Left ventricle myocardium inferior (tissue), 1 donor: ENCODE data around the gene THSD4. TPM values are rescaled to one million over a fixed set of nuclear protein-coding genes. Genes with fewer than 3 reads are reported as not detected.

Experiments used
- DNase-seq: peaks from one replicate; pipeline ENCODE4 v3.0.0-alpha.2; 2020
- H3K27ac ChIP-seq: fragments of 200-600 bp; replicated peaks from 2 replicates; pipeline ENCODE4 v1.8.0; 2021
- H3K27me3 ChIP-seq: fragments of 200-600 bp; 2 replicates; pipeline ENCODE4 v1.8.0; 2021; ENCODE audit warnings: low read depth
- H3K36me3 ChIP-seq: fragments of 200-600 bp; 2 replicates; pipeline ENCODE4 v1.8.0; 2021
- H3K4me1 ChIP-seq: fragments of 200-600 bp; 2 replicates; pipeline ENCODE4 v1.8.0; 2021
- H3K4me3 ChIP-seq: fragments of 200-600 bp; 2 replicates; pipeline ENCODE4 v1.8.0; 2021; ENCODE audit warnings: mild to moderate bottlenecking, moderate library complexity
- H3K9me3 ChIP-seq: fragments of 200-600 bp; replicated peaks from 2 replicates; pipeline ENCODE4 v1.8.0; 2021
- CTCF ChIP-seq: fragments of 200-600 bp; IDR thresholded peaks from 2 replicates; pipeline ENCODE4 v1.8.0; 2021; ENCODE audit warnings: antibody characterized with exemption, mild to moderate bottlenecking, borderline replicate concordance
- intact Hi-C: fragments of 100-400 bp; cut with micrococcal nuclease; formaldehyde crosslinking; loops from one replicate; pipeline ENCODE4 v1.11.0; 2022
- total RNA-seq: library from RNA; stranded (reverse); fragmentation: NEBNext Ultra II Directional; extraction: Animal tissue kit (Norgen Biotek cat#: 25700); gene quantifications from one replicate; pipeline ENCODE4 v1.2.1, GENCODE V29; 2021
- donor health status: DM: no; HTN: yes; CAD: no; lungs with severe emphysema.

Gene THSD4
- total RNA-seq, 1 donor from 2014 or later: 95.8 TPM

GRCh38 chr15:71447328-71448250, 332.3 kb downstream of the THSD4 start:
- H3K9me3 ChIP-seq: no peaks in the 10 kb centered on the region
- no peaks in the 10 kb centered on the region for H3K27me3 ChIP-seq
- no peak for TF ChIP-seq CTCF
- no peak for DNase-seq
- peaks cover 62% of the 10 kb centered on the region for H3K4me1 ChIP-seq
- intact Hi-C loops: loop anchor here (5.0 to 10.0 kb wide), 2 partner anchors 285 to 357 kb away; no protein-coding TSS in a partner anchor
- H3K27ac ChIP-seq: peak overlapping the region; percentile 89
- no peak overlapping the region for H3K4me3 ChIP-seq
- no peaks in the 10 kb centered on the region for H3K36me3 ChIP-seq

DNA sequence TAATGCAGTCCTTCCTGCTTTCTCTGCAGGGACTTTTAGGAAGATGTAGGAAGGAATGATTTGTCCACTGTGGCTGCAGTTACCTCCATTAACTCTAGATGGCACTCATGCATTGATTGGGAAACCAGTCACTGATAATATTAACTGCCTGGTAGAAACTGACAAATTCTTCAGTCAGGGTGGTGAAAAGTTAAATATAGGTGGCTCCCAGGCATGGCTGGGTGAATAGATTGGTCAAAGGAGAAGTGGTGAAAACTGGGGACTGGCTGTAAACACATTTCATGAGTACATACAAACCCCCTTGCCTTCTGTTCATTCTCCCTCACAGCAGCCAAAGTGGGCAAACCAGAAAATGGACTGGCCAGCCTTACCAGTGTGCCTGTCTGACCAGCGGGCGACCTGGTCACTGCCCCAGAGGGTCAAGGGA, 333.4 kb downstream of the THSD4 start:
- DNase-seq: no peak
- Histone ChIP-seq H3K36me3 (no peaks in the 10 kb centered on the region), H3K4me3 (no peak overlapping the region), H3K27ac (peak overlapping the region; percentile 89), H3K9me3 (no peaks in the 10 kb centered on the region), H3K4me1 (peaks cover 58% of the 10 kb centered on the region), H3K27me3 (no peaks in the 10 kb centered on the region)
- peak; percentile 96 for TF ChIP-seq CTCF
- intact Hi-C loops: loop anchor here (5.0 to 10.0 kb wide), 2 partner anchors 284 to 356 kb away; no protein-coding TSS in a partner anchor

DNA sequence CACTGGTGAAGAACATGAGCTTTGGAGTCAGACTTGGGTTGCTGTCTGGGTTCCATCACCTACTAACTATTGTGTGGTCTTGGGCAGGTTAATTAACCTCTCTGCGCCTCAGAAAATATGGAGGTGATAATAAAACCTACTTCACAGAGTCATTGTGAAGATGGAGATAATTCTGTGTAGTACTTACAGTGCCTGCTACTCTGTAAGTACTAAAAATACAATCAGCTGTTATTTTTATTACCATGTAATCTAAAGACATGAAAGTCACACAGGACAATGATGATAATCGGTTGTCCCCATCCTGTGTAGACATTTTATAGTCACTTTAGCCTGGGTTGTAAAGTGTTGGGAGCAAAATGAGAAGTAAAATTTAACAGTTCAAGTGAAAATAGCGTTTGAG, 334.1 kb downstream of the THSD4 start:
- no peak for DNase-seq
- no peak for TF ChIP-seq CTCF
- intact Hi-C loops: loop anchor here (5.0 to 10.0 kb wide), 2 partner anchors 283 to 355 kb away; no protein-coding TSS in a partner anchor
- H3K4me3 ChIP-seq: no peak overlapping the region
- no peaks in the 10 kb centered on the region for H3K27me3 ChIP-seq
- peak overlapping the region; percentile 89 for H3K27ac ChIP-seq
- peaks cover 57% of the 10 kb centered on the region for H3K4me1 ChIP-seq
- H3K36me3 ChIP-seq: no peaks in the 10 kb centered on the region
- H3K9me3 ChIP-seq: no peaks in the 10 kb centered on the region

DNA sequence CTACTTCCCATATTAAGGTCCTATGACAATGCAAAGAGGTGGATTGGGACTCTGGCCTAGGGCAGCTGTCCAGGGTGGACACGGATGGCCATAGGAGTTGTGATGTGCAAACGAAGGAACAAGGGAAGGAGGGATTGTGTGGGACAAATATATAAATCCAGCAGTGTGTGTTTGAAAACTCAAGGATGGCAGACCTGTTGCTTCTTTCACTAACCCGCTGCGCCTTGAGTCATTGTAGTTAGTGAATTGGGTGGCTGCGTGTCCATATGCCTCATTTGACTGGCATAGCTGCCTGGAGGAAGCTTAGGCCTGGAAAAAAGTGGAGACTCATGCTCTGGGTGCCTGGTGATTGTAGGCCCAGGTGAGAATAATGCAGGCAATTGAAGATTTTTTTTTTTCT, 334.7 kb downstream of the THSD4 start:
- no peaks in the 10 kb centered on the region for H3K9me3 ChIP-seq
- H3K4me3 ChIP-seq: no peak overlapping the region
- H3K4me1 ChIP-seq: peaks cover 60% of the 10 kb centered on the region
- no peak for TF ChIP-seq CTCF
- H3K27me3 ChIP-seq: no peaks in the 10 kb centered on the region
- H3K36me3 ChIP-seq: no peaks in the 10 kb centered on the region
- H3K27ac ChIP-seq: peak overlapping the region; percentile 89
- DNase-seq: no peak
- intact Hi-C loops: loop anchor here (5.0 to 10.0 kb wide), 3 partner anchors 125 to 355 kb away; no protein-coding TSS in a partner anchor

GRCh38 chr15:71451130-71451529, 335.9 kb downstream of the THSD4 start:
- H3K4me3 ChIP-seq: no peak overlapping the region
- no peak for DNase-seq
- intact Hi-C loops: loop anchor here (10.0 kb wide), 1 partner anchor 124 kb away; no protein-coding TSS in a partner anchor
- H3K9me3 ChIP-seq: no peaks in the 10 kb centered on the region
- H3K4me1 ChIP-seq: peaks cover 69% of the 10 kb centered on the region
- H3K27me3 ChIP-seq: no peaks in the 10 kb centered on the region
- no peaks in the 10 kb centered on the region for H3K36me3 ChIP-seq
- no peak for TF ChIP-seq CTCF
- H3K27ac ChIP-seq: peak overlapping the region; percentile 89
